ENCODE results near the gene LCLAT1.

DNA sequence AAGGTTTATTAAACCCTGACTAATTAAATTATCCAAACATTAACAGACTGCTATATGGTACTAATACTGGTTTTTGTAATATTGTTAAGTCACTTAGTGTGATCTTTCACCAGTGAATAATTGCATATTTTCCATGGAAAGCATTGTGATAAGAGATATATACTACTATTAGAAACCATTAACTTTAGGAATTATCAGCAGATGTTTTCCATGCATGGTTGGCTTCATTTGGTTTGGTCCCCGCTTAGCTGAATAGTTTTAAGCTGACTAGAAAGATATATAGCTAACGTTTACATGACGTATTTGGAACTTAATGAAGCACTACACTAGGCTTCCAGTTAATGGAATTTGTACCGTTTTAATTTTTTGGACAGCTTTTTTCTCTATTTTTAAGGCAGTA is 37.9 kb downstream of the LCLAT1 start:
- TF ChIP-seq, protein P1, sequence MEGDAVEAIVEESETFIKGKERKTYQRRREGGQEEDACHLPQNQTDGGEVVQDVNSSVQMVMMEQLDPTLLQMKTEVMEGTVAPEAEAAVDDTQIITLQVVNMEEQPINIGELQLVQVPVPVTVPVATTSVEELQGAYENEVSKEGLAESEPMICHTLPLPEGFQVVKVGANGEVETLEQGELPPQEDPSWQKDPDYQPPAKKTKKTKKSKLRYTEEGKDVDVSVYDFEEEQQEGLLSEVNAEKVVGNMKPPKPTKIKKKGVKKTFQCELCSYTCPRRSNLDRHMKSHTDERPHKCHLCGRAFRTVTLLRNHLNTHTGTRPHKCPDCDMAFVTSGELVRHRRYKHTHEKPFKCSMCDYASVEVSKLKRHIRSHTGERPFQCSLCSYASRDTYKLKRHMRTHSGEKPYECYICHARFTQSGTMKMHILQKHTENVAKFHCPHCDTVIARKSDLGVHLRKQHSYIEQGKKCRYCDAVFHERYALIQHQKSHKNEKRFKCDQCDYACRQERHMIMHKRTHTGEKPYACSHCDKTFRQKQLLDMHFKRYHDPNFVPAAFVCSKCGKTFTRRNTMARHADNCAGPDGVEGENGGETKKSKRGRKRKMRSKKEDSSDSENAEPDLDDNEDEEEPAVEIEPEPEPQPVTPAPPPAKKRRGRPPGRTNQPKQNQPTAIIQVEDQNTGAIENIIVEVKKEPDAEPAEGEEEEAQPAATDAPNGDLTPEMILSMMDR (IDR thresholded peaks at IDR 0.05), result no peak
- TF ChIP-seq, protein P2, sequence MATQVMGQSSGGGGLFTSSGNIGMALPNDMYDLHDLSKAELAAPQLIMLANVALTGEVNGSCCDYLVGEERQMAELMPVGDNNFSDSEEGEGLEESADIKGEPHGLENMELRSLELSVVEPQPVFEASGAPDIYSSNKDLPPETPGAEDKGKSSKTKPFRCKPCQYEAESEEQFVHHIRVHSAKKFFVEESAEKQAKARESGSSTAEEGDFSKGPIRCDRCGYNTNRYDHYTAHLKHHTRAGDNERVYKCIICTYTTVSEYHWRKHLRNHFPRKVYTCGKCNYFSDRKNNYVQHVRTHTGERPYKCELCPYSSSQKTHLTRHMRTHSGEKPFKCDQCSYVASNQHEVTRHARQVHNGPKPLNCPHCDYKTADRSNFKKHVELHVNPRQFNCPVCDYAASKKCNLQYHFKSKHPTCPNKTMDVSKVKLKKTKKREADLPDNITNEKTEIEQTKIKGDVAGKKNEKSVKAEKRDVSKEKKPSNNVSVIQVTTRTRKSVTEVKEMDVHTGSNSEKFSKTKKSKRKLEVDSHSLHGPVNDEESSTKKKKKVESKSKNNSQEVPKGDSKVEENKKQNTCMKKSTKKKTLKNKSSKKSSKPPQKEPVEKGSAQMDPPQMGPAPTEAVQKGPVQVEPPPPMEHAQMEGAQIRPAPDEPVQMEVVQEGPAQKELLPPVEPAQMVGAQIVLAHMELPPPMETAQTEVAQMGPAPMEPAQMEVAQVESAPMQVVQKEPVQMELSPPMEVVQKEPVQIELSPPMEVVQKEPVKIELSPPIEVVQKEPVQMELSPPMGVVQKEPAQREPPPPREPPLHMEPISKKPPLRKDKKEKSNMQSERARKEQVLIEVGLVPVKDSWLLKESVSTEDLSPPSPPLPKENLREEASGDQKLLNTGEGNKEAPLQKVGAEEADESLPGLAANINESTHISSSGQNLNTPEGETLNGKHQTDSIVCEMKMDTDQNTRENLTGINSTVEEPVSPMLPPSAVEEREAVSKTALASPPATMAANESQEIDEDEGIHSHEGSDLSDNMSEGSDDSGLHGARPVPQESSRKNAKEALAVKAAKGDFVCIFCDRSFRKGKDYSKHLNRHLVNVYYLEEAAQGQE (IDR thresholded peaks at IDR 0.05; ENCODE audit: insufficient read depth in 1 of 2, low read depth in 2 of 2, low read length in 1 of 2), result no peak
- TF ChIP-seq TCF7L2 (IDR thresholded peaks at IDR 0.05; ENCODE audit: low read depth, low read length) (no peak), POLR2AphosphoS5 (IDR thresholded peaks at IDR 0.05; ENCODE audit: low read depth, low read length) (no peak), SIN3A (IDR thresholded peaks at IDR 0.05; ENCODE audit: borderline replicate concordance, insufficient read depth, low read depth, low read length) (no peak)
